C4-2B (cell line): ENCODE measurements around the gene GFPT1.

Source experiments
- H3K27ac ChIP-seq: fragments of 450-650 bp; 2 replicates; pipeline ENCODE4 v1.5.1; 2017
- ZFX ChIP-seq: fragments of 450-650 bp; IDR thresholded peaks from 2 replicates; pipeline ENCODE4 v1.6.1; 2017
- TF ChIP-seq, protein P1 (sequence below): fragments of 450-650 bp; conservative IDR thresholded peaks from 2 replicates; pipeline ENCODE4 v1.5.1; 2017; ENCODE audit warnings: mild to moderate bottlenecking

Gene GFPT1

DNA sequence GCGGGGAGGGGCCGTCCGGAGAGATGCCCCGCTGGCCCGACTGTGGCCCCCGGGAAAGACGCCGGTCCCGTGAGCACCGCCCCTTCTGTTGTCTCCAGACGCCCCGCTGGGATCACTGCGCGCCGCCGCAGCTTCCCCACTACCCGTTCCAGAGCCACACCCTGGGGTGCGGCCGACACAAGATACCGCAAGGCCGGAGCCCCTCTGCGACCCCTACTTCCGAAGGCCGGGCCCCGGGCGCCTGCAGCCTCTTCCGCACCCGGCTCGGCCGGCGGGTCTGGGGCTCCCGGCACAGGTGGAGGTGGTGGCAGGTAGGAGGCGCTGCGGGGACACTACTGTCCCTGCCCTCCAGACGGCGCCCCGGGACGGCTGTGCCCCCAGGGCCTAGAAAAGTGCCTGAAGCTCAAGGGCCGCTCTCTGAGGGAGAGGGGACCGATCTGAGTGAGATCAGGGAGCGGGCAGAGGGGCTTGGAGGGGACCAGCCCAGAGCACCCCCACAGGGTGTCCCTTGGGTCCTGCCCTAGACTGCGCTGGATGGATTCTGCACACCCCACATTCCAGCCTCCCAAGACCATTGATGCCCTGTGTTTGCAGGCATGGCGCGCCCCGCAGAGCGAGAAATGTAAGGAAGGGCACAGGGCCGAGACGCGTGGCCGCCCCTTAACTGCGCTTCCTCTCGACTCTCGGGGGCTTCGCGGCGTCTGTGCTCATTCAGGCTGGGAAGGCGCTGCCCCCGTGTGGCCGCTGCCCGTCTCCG is 80.0 kb downstream of the GFPT1 start:
- TF ChIP-seq, protein P1, sequence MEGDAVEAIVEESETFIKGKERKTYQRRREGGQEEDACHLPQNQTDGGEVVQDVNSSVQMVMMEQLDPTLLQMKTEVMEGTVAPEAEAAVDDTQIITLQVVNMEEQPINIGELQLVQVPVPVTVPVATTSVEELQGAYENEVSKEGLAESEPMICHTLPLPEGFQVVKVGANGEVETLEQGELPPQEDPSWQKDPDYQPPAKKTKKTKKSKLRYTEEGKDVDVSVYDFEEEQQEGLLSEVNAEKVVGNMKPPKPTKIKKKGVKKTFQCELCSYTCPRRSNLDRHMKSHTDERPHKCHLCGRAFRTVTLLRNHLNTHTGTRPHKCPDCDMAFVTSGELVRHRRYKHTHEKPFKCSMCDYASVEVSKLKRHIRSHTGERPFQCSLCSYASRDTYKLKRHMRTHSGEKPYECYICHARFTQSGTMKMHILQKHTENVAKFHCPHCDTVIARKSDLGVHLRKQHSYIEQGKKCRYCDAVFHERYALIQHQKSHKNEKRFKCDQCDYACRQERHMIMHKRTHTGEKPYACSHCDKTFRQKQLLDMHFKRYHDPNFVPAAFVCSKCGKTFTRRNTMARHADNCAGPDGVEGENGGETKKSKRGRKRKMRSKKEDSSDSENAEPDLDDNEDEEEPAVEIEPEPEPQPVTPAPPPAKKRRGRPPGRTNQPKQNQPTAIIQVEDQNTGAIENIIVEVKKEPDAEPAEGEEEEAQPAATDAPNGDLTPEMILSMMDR = peak; percentile 81
- TF ChIP-seq ZFX = no peak
- no peak overlapping the region for H3K27ac ChIP-seq

DNA sequence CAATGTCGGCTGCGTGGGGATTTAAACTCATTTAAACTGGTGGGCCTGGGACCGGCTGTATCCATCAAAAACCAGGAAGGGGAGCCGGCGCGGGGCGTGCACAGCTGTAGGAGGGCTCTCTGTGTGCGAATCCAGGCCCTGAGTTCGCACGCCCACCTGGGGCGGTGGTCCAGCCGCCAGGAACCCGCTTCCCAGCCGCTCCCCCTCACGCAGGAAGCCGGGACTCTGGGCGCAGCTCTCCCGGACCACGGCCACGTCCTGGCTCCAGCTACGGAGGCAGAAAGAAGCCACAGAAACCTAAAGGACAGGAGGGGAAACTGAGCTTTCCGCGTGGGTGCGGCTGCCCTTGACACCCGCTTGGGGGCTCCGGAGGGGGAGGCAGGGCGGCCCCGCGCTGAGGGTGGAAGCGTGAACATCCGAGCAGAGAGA is 80.6 kb downstream of the GFPT1 start:
- TF ChIP-seq, protein P1 = no peak
- TF ChIP-seq ZFX = no peak
- no peak overlapping the region for H3K27ac ChIP-seq

DNA sequence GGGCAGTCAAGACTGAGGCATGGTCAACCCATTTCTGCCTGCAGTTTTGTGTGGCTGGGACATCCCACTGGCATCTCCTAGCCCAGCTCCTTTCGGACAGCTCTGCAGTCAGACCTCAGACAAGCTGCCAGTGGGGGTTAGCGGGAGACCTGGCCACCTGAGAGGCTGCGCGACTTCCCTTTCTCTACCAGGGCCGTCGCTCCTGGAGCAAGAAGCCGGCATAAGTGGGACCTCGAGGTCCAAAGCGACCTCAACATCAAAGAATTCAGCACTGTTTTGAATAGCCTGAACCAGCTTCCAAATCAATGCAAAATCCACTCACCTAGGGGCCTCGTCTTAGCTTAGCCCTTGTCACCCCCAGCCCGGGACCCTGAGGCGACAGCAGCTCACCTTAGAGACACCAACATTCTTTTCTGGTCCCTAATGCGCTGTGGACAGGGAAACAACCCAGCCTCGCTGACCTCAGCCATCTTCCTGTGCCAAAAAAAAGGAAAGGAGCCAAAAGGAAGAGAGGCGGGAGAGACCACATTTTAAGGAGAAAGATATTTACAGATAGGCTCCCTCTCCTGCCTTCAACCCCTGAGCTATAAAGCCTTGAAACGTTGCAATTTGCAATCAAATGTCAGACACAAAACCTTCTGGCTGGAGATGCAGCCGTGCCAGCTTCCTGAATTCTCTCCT is 81.2 kb downstream of the GFPT1 start:
- no peak for TF ChIP-seq ZFX
- TF ChIP-seq, protein P1 = no peak
- no peak overlapping the region for H3K27ac ChIP-seq

DNA sequence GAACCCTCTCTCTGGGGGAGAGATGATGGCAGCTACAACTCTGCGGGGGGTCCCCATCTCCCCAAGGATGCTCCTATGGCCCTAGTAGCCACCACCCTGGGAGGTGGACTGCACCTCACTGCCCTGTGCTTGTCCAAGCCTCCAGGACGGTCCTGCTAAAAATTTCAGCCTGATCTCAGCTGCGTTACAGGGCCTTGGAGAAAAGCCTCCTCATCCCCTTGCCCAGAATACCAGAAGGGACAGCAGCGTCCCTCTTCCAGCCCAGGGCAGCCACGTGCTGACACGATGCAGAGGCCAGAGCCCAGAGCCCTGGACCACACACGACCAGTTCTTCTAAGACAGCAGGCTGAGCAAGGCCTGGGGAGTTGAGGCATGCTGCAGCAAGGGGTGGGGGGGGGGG is 81.9 kb downstream of the GFPT1 start:
- TF ChIP-seq ZFX = no peak
- TF ChIP-seq, protein P1 = no peak
- H3K27ac ChIP-seq = no peak overlapping the region

DNA sequence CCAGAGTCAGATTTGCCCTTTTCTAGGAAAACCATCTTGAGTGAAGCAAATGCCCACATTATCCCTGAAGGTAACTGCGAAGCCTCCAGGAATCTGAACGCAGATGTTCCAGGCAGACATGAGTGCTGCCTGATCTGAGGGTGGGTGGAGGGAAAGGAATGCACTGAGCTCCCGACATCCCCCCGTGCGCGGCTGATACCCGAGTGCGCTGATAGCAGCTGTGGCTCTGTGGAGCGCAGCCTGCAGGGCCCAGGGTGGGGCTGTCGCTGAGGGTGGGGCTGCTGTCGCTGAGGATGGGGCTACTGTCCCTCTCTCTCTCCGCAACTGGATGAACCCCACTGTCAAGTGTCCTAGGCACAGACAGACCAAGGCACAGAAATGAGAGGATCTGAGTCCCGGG is 82.4 kb downstream of the GFPT1 start:
- H3K27ac ChIP-seq = no peak overlapping the region
- TF ChIP-seq, protein P1 = no peak
- TF ChIP-seq ZFX = no peak

DNA sequence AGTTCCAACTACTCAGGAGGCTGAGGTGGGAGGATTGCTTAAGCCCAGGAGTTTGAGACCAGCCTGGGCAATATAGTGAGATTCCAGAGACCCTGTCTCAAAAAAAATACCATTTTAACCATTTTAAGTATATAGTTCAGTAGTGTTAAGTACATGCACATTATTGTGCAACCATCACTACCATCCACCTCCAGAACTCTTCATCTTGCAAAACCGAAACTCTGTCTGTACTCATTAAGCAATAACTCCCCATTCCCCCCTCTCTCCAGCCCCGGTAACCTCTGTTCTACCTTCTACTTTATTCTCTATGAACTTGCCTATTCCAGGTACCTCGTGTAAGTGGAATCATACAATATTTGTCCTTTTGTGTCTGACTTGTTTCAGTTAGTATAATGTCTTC is 86.4 kb downstream of the GFPT1 start:
- no peak for TF ChIP-seq ZFX
- TF ChIP-seq, protein P1 = no peak
- no peak overlapping the region for H3K27ac ChIP-seq

DNA sequence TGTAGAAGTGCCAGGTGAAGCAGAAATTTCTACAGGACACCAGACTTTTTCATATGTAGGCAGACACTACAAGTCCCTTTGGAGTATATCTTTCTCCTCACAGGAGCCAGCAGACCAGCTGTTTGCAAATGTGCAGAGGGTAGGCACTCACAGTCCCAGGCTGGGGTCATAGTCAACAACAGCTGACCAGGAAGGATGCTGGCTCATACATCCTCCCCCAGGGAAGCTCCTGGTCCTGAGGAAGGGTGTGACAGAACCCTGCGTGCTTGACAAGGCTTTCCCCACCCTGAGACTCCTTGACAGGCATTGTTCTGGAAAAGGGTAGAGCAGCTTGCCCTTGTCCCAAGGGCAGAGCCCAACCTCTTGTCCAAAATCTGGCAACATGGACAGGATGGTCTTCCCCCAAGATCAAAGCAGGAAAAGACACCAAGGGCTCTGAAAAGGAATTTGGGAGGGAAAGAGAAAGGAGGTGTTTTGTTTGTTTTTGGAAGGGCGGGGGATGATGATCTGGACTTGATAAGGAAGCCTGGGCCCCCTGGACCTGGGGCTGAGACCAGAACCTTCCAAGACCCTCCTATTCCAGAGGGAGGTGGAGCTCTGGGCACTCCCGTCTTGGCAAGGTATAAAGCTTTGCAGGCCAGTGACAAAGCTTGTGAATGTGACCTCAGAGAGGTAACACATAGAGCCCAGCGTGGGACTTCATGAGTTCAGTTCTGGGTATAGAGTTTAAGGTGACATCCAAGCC is 87.1 kb downstream of the GFPT1 start:
- TF ChIP-seq, protein P1 = no peak
- TF ChIP-seq ZFX = no peak
- H3K27ac ChIP-seq = no peak overlapping the region
